Skeletal muscle cell (primary cell): ENCODE results near the gene UGDH.

Source experiments
- DNase-seq: peaks from one replicate; pipeline ENCODE4 v3.0.0-alpha.2; 2010; ENCODE audit warnings: low read depth
- H3K4me3 ChIP-seq: 2 replicates; pipeline ENCODE4 v1.5.1; 2011; ENCODE audit warnings: low read depth, mild to moderate bottlenecking, control low read depth, low read length, moderate library complexity

The UGDH gene

DNA sequence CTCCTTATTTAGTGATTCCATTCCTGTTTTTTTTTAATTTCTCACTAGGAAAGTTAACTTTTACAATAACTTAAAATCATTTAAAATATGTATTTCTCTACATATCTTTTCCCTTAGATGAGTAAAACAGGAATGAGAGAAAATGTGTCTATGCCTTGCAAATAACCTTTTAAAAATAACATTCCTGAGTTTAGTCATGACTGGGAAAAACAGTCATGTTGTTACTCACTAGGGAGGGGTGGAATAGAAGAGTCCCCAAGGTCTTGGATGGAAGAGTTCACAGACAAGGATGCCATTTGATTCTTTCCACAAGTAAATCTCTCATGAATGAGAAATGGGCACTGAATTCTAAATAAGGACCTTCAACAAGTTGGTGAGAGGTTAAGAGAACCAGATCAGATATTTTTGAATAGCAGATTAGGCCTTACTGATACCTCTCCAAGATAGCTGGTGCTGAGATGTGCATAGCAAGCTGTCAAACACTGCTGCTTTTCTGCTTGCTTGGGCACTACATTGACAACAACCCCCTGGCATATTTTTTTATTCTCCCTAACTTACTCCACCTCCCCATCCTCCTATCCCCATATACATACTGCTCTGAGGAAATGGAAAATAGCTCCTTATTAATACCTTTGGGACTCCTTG is 25.1 kb downstream of the UGDH start:
- peak; percentile 43 for DNase-seq
- no peak overlapping the region for H3K4me3 ChIP-seq

DNA sequence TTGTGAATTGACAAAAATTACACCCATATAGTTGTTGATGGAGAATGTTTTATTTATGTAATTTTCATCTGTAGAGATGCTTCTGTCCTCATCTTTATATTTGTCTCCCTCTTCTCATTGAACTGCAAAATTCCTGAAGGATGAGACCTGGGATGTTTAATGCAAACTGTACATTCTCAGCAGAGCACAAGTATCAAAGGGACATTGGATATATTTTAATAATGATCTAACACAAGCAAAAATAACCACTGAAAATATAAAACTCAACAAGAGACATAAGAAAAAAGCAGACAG is 28.6 kb downstream of the UGDH start:
- no peak for DNase-seq
- no peak overlapping the region for H3K4me3 ChIP-seq

GRCh38 chr4:39497909-39498726 is 29.1 kb downstream of the UGDH start:
- no peak overlapping the region for H3K4me3 ChIP-seq
- DNase-seq = no peak

GRCh38 chr4:39495446-39496213 is 31.6 kb downstream of the UGDH start:
- H3K4me3 ChIP-seq = no peak overlapping the region
- no peak for DNase-seq

DNA sequence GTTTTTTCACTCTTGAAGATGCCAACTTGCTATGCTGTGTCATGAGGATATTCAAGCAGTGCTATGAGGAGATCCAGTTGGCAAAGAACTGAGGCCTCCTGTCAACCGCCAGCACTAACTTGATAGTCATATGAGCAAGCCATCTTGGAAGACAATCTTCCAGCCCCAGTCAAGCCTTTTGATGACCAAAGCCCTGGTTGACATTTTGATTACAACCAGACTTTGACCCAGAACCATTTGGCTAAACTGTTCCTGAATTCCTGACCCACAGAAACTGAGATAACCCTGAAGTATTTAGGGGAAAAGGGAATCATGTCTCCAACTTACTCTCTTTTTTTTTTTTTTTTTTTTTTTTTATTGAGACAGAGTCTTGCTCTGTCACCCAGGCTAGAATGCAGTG is 32.9 kb downstream of the UGDH start:
- DNase-seq = no peak
- H3K4me3 ChIP-seq = no peak overlapping the region

- no peak overlapping the region for H3K4me3 ChIP-seq
Measured at GRCh38 chr4:39490322-39490721, 36.9 kb downstream of the UGDH start.

DNA sequence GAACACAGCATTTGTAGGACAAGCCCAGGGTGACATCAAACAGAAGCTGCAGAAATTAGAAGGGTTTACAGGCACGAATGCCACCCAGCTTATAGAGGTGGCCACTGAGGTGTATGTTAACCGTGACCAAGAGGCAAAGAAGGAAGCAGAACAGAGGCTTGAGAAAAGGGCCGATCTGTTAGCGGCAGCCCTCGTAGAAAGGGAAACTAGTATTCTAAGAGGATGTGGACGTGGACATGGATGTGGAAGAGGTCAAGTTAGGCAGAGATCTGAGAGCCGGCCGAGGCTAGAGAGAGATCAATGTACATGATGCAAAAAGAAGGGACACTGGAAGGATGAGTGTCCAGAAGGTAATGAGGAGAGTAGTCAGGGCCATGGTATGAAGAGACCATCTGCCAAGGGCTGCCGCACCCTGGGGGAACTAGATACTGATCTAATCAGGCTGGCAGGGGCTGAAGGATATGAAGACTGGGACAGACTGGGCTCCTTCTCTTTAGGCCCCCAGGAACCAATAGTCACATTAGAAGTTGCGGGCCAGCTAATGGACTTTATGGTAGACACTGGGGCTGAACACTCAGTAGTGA is 40.9 kb downstream of the UGDH start:
- no peak overlapping the region for H3K4me3 ChIP-seq
- DNase-seq = no peak

More at GRCh38 chr4:39490322-39490721, 36.9 kb downstream of the UGDH start:
- DNase-seq = no peak

- no peak overlapping the region for H3K4me3 ChIP-seq
- no peak for DNase-seq
Measured at GRCh38 chr4:39484582-39485272, 42.5 kb downstream of the UGDH start.

DNA sequence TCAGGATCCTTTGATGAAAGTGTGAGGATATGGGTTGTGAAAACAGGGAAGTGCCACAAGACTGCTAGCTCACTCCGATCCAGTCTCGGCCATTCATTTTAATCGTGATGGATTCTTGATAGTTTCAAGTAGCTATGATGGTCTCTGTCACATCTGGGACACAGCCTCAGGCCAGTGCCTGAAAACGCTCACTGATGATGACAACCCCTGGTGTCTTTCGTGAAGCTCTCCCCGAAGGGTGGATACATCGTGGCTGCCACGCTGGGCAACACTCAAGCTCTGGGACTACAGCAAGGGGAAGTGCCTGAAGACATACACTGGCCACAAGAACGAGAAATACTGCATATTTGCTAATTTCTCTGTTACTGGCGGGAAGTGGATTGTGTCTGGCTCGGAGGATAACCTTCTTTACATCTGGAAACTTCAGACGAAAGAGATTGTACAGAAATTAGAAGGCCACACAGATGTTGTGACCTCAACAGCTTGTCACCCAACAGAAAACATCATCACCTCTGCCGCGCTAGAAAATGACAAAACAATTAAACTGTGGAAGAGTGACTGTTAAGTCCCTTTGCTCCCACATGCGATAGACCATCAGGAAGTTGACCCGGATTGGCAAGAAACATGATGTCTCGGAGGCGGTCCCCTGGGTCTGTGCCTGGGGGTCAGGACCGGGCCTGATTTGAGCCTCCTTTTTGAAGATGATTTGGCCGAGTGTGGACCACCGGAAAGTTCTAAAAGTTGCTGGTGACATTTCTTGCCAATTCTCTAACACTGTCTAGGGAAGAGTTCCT is 46.1 kb downstream of the UGDH start:
- no peak overlapping the region for H3K4me3 ChIP-seq
- DNase-seq = no peak

GRCh38 chr4:39480251-39480650 is 47.0 kb downstream of the UGDH start:
- no peak for DNase-seq
- no peak overlapping the region for H3K4me3 ChIP-seq

DNA sequence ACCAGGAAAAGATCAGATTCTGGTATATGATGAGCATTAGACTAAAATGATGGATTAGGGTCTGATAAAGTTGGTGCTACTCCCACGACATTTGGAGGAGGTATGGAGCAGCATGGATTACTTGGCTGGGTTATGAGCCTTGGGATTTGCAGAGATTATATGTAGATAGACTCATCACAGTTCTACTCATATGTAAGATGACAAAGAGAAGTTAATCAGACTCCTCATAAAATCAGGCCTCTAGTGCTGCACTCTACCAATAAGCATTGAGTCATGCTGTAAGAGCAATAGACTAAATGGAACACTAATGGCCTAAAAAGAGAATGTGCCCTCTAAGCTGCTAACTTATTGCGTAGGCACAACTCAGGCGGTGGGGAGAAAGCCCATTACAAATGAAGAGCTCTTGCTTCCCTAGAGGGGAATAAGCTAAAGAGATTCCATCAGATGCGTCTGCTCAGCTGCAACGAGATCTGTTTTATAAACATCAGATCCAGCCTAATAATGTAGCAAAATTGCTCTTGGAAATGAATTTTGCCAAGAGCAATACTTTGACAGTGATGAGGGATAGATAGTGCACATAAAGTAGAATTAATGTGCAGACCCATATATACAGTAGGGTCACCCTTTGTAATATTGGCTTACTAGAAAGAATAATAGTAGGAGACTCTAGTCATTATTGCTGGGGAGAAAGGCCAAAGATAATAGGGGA is 50.9 kb downstream of the UGDH start:
- H3K4me3 ChIP-seq = no peak overlapping the region
- DNase-seq = no peak

- no peak overlapping the region for H3K4me3 ChIP-seq
- DNase-seq = no peak
Measured at GRCh38 chr4:39472396-39472795, 54.8 kb downstream of the UGDH start.

- H3K4me3 ChIP-seq = no peak overlapping the region
- DNase-seq = no peak
Measured at GRCh38 chr4:39470402-39470801, 56.8 kb downstream of the UGDH start.

DNA sequence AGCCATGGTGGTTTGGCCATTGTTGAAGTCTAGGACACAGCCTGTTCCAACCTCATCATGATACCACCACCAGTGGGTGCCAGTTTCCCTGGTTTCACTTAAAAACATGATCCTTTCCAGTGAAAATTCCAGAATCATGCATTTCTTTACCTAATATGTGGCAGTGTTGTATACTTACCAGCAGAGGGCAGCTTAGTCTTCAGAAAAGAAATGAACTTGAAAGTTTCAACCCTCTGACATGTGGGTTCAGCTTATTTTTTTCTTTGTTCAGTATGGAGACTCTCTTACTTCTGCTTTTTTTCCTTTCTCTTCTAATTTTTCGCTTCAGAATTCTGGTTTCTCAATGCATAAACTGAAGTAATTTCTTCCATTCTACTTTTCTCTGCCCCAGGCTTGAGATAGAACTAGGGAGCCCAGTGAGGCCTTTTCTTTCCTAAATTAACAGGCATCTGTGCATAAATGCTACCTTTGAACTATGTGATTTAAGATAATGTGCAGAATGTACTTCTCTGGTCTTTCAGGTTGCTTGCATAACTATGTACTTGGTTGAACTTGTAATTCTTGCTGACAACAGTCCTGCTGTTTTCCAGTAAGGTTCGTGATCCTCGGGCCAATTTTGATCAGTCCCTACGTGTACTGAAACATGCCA is 57.7 kb downstream of the UGDH start:
- DNase-seq = peak; percentile 54

GRCh38 chr4:39467464-39467863 is 59.8 kb downstream of the UGDH start:
- no peak overlapping the region for H3K4me3 ChIP-seq
- no peak for DNase-seq

More for the DNA sequence above, 57.7 kb downstream of the UGDH start:
- no peak overlapping the region for H3K4me3 ChIP-seq

DNA sequence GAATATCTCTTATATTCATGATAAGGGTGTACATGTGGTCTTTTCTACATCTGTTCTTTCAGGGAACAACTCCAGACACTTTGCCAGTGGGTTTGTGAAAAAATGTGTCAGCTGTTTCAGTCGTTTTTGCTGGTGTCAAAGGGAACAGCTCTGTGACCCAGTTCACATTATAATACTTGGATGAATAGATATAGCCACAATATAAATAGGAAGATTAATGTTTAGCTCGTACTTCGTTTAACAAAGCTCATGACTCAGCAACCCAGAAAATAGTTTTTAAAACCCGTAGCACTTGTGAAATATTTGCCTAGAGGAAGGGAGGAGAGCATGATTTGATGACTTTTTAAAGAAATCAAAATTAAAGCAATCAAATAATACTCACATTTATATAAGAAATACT is 60.5 kb downstream of the UGDH start:
- no peak for DNase-seq
- H3K4me3 ChIP-seq = no peak overlapping the region

- DNase-seq = peak; percentile 69
- no peak overlapping the region for H3K4me3 ChIP-seq
Measured at GRCh38 chr4:39464886-39465501, 62.2 kb downstream of the UGDH start.
